ENCODE data around the gene STIP1.

DNA sequence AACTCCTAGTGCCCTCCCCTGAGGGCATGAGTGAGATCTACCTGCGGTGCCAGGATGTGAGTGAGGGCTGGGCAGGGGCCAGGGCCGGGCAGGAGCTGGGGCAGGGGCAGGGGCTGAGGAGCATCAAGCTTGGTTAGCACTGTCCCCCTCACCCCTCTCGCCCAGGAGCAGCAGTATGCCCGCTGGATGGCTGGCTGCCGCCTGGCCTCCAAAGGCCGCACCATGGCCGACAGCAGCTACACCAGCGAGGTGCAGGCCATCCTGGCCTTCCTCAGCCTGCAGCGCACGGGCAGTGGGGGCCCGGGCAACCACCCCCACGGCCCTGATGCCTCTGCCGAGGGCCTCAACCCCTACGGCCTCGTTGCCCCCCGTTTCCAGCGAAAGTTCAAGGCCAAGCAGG is 34.3 kb downstream of the STIP1 start:
- TF ChIP-seq, protein P1, sequence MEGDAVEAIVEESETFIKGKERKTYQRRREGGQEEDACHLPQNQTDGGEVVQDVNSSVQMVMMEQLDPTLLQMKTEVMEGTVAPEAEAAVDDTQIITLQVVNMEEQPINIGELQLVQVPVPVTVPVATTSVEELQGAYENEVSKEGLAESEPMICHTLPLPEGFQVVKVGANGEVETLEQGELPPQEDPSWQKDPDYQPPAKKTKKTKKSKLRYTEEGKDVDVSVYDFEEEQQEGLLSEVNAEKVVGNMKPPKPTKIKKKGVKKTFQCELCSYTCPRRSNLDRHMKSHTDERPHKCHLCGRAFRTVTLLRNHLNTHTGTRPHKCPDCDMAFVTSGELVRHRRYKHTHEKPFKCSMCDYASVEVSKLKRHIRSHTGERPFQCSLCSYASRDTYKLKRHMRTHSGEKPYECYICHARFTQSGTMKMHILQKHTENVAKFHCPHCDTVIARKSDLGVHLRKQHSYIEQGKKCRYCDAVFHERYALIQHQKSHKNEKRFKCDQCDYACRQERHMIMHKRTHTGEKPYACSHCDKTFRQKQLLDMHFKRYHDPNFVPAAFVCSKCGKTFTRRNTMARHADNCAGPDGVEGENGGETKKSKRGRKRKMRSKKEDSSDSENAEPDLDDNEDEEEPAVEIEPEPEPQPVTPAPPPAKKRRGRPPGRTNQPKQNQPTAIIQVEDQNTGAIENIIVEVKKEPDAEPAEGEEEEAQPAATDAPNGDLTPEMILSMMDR (IDR thresholded peaks at IDR 0.05), result no peak
- no peak for TF ChIP-seq POLR2A (IDR thresholded peaks at IDR 0.05)
